DND-41 (cell line): Measurements from ENCODE around the gene PLEKHA7.

Experiments
- ATAC-seq: fragments of 200-7000 bp; cut with Tn5 transposase; 3 replicates; pipeline ENCODE4 v1.9.1; 2021; ENCODE audit warnings: low read depth; ENCODE audit not compliant: insufficient read depth
- DNase-seq: peaks from one replicate; pipeline ENCODE4 v3.0.0-alpha.2; 2020
- H2AFZ ChIP-seq: 2 replicates; pipeline ENCODE4 v1.6.0; 2012; ENCODE audit warnings: low read depth, low read length
- H3K27ac ChIP-seq: 2 replicates; pipeline ENCODE4 v1.5.1; 2012; ENCODE audit warnings: low read length, inconsistent platforms
- H3K27me3 ChIP-seq: fragments of 200-600 bp; sonication (generic); 2 replicates; pipeline ENCODE4 v1.6.0; 2012; ENCODE audit warnings: low read length, mild to moderate bottlenecking, inconsistent platforms; ENCODE audit not compliant: insufficient read depth, poor library complexity
- H3K36me3 ChIP-seq: 2 replicates; pipeline ENCODE4 v1.5.1; 2012; ENCODE audit warnings: low read length, inconsistent platforms; ENCODE audit not compliant: insufficient read depth
- H3K4me1 ChIP-seq: 2 replicates; pipeline ENCODE4 v1.5.1; 2012; ENCODE audit warnings: mild to moderate bottlenecking, low read length; ENCODE audit not compliant: insufficient read depth
- H3K4me2 ChIP-seq: 2 replicates; pipeline ENCODE4 v1.6.0; 2012; ENCODE audit warnings: mild to moderate bottlenecking, moderate library complexity, low read length, inconsistent platforms; ENCODE audit not compliant: insufficient read depth
- H3K4me3 ChIP-seq, 2 experiments: fragments of 200-600 bp in 1 of 2; shearing (Covaris generic) in 1 of 2; 2 replicates each; pipeline ENCODE4 v1.5.1; 2012 to 2016; ENCODE audit warnings: inconsistent platforms in 2 of 2, low read length in 2 of 2, mild to moderate bottlenecking in 2 of 2, low read depth in 1 of 2, moderate library complexity in 1 of 2
- H3K79me2 ChIP-seq: 2 replicates; pipeline ENCODE4 v1.6.0; 2012; ENCODE audit warnings: low read length, inconsistent platforms; ENCODE audit not compliant: insufficient read depth
- H3K9ac ChIP-seq: 2 replicates; pipeline ENCODE4 v1.6.0; 2012; ENCODE audit warnings: low read depth, mild to moderate bottlenecking, inconsistent platforms, low read length, moderate library complexity
- H3K9me3 ChIP-seq: 2 replicates; pipeline ENCODE4 v1.5.1; 2012; ENCODE audit warnings: low read length, moderate library complexity, mild to moderate bottlenecking, inconsistent platforms; ENCODE audit not compliant: insufficient read depth, severe bottlenecking
- H4K20me1 ChIP-seq: 2 replicates; pipeline ENCODE4 v1.6.0; 2012; ENCODE audit warnings: low read length; ENCODE audit not compliant: insufficient read depth
- CTCF ChIP-seq: IDR thresholded peaks from 2 replicates; pipeline ENCODE4 v1.5.1; 2012; ENCODE audit warnings: borderline replicate concordance, low read length, moderate library complexity, mild to moderate bottlenecking; ENCODE audit not compliant: poor library complexity, severe bottlenecking; ENCODE audit errors: extremely low read depth
- EZH2 ChIP-seq: IDR thresholded peaks from 3 replicates; pipeline ENCODE4 v1.6.1; 2012; ENCODE audit warnings: borderline replicate concordance, low read depth, mild to moderate bottlenecking, moderate library complexity, low read length, inconsistent platforms; ENCODE audit not compliant: severe bottlenecking

PLEKHA7 gene

GRCh38 chr11:16825101-16825500, 189.1 kb downstream of the PLEKHA7 start:
- no peaks in the 10 kb centered on the region for H3K9me3 ChIP-seq
- no peak overlapping the region for H3K4me3 ChIP-seq
- H4K20me1 ChIP-seq: no peaks in the 10 kb centered on the region; the same call in 1 of the 2 replicates
- no peak overlapping the region for H2AFZ ChIP-seq
- no peak for DNase-seq
- H3K4me1 ChIP-seq: peaks cover 3% of the 10 kb centered on the region; the same call in 1 of the 2 replicates
- H3K27ac ChIP-seq: no peak overlapping the region
- TF ChIP-seq CTCF: no peak
- TF ChIP-seq EZH2: no peak
- ATAC-seq: no peak
- H3K4me2 ChIP-seq: no peak overlapping the region
- no peak overlapping the region for H3K9ac ChIP-seq
- H3K27me3 ChIP-seq: peaks cover 27% of the 10 kb centered on the region
- no peaks in the 10 kb centered on the region for H3K79me2 ChIP-seq
- no peaks in the 10 kb centered on the region for H3K36me3 ChIP-seq

GRCh38 chr11:16820324-16821092, 193.7 kb downstream of the PLEKHA7 start:
- H3K4me1 ChIP-seq: peaks cover 3% of the 10 kb centered on the region; the same call in 1 of the 2 replicates
- DNase-seq: peak; percentile 73
- H3K27ac ChIP-seq: no peak overlapping the region
- H3K4me3 ChIP-seq: no peak overlapping the region
- H3K79me2 ChIP-seq: no peaks in the 10 kb centered on the region
- no peak overlapping the region for H3K9ac ChIP-seq
- peak; percentile 94 for TF ChIP-seq CTCF
- no peak for TF ChIP-seq EZH2
- peak overlapping the region; percentile 6; the same call in 1 of the 2 replicates for H3K4me2 ChIP-seq
- peaks cover 13% of the 10 kb centered on the region for H3K27me3 ChIP-seq
- no peaks in the 10 kb centered on the region for H3K9me3 ChIP-seq
- H3K36me3 ChIP-seq: no peaks in the 10 kb centered on the region
- peak; percentile 94 for ATAC-seq
- H4K20me1 ChIP-seq: no peaks in the 10 kb centered on the region; the same call in 1 of the 2 replicates
- peak overlapping the region; percentile 38 for H2AFZ ChIP-seq

GRCh38 chr11:16818284-16818683, 195.9 kb downstream of the PLEKHA7 start:
- ATAC-seq (no peak), DNase-seq (no peak)
- no peak overlapping the region for H3K27ac ChIP-seq
- H2AFZ ChIP-seq: no peak overlapping the region
- no peaks in the 10 kb centered on the region for H3K36me3 ChIP-seq
- H3K9ac ChIP-seq: no peak overlapping the region
- H4K20me1 ChIP-seq: no peaks in the 10 kb centered on the region; the same call in 1 of the 2 replicates
- no peak overlapping the region for H3K4me2 ChIP-seq
- H3K4me3 ChIP-seq: no peak overlapping the region
- H3K79me2 ChIP-seq: no peaks in the 10 kb centered on the region
- TF ChIP-seq CTCF: no peak
- TF ChIP-seq EZH2: no peak
- H3K27me3 ChIP-seq: peaks cover 23% of the 10 kb centered on the region
- H3K9me3 ChIP-seq: no peaks in the 10 kb centered on the region
- peaks cover 3% of the 10 kb centered on the region; the same call in 1 of the 2 replicates for H3K4me1 ChIP-seq
